CMK (cell line): ENCODE data around the gene CYTH3.
"Not testable (repeated sequence)": the region's sequence is repeated elsewhere in the genome, so short reads cannot be mapped to it uniquely, and the experiment has no call there.

ENCODE experiments used
- DNase-seq: peaks from one replicate; pipeline ENCODE4 v3.0.0-alpha.2; 2010; ENCODE audit warnings: low read depth

CYTH3 gene

GRCh38 chr7:6151527-6151926 lies 120.9 kb downstream of the CYTH3 start:
- not testable (repeated sequence) for DNase-seq

GRCh38 chr7:6149996-6150395 lies 122.4 kb downstream of the CYTH3 start:
- no peak for DNase-seq

- no peak for DNase-seq
Measured at GRCh38 chr7:6148724-6149360, 123.6 kb downstream of the CYTH3 start.

GRCh38 chr7:6147627-6148026 lies 124.8 kb downstream of the CYTH3 start:
- no peak for DNase-seq

- no peak for DNase-seq
Measured at GRCh38 chr7:6146666-6147065, 125.8 kb downstream of the CYTH3 start.

- DNase-seq = no peak
Measured at GRCh38 chr7:6143997-6144396, 128.4 kb downstream of the CYTH3 start.

- no peak for DNase-seq
Measured at GRCh38 chr7:6142871-6143380, 129.5 kb downstream of the CYTH3 start.

- no peak for DNase-seq
Measured at GRCh38 chr7:6139189-6139996, 133.0 kb downstream of the CYTH3 start.

GRCh38 chr7:6136475-6136874 lies 135.9 kb downstream of the CYTH3 start:
- DNase-seq = no peak

- no peak for DNase-seq
Measured at GRCh38 chr7:6133249-6133648, 139.2 kb downstream of the CYTH3 start.

- DNase-seq = no peak
Measured at GRCh38 chr7:6130007-6130587, 142.3 kb downstream of the CYTH3 start.

- no peak for DNase-seq
Measured at GRCh38 chr7:6128205-6128604, 144.2 kb downstream of the CYTH3 start.

GRCh38 chr7:6127110-6127490 lies 145.3 kb downstream of the CYTH3 start:
- DNase-seq = no peak

GRCh38 chr7:6123843-6124242 lies 148.6 kb downstream of the CYTH3 start:
- no peak for DNase-seq

GRCh38 chr7:6121141-6121540 lies 151.3 kb downstream of the CYTH3 start:
- no peak for DNase-seq

GRCh38 chr7:6117533-6117932 lies 154.9 kb downstream of the CYTH3 start:
- no peak for DNase-seq

- DNase-seq = no peak
Measured at GRCh38 chr7:6116211-6116610, 156.2 kb downstream of the CYTH3 start.
